ENCODE measurements around the gene FAM170A.

The FAM170A gene

GRCh38 chr5:119629339-119629738 lies at the start of gene FAM170A:
Gene FAM170A, plus strand, starts transcription at chr5:119629558. Its CDS starts 211 bp downstream, at chr5:119629769.
- no peak within 1 kb of the TSS for H3K4me3 ChIP-seq (replicated peaks in 1 of 2; ENCODE audit: low read depth in 2 of 2, low read length in 2 of 2)
- TF ChIP-seq CTCF (IDR thresholded peaks at IDR 0.05; ENCODE audit: low read depth, low read length), result no peak
- no peak for DNase-seq (ENCODE audit: low read depth in 2 of 2)

- H3K4me3 ChIP-seq (replicated peaks in 1 of 2; ENCODE audit: low read depth in 2 of 2, low read length in 2 of 2), result no peak overlapping the region
- TF ChIP-seq CTCF (IDR thresholded peaks at IDR 0.05; ENCODE audit: low read depth, low read length), result no peak
- DNase-seq (ENCODE audit: low read depth in 2 of 2), result no peak
Measured at GRCh38 chr5:119582987-119583386, 46.4 kb upstream of the FAM170A start.

GRCh38 chr5:119583684-119584083 lies 45.7 kb upstream of the FAM170A start:
- TF ChIP-seq CTCF (IDR thresholded peaks at IDR 0.05; ENCODE audit: low read depth, low read length), result no peak
- peak in 1 of 2 donors; percentile 55 for DNase-seq (ENCODE audit: low read depth in 2 of 2)
- no peak overlapping the region for H3K4me3 ChIP-seq (replicated peaks in 1 of 2; ENCODE audit: low read depth in 2 of 2, low read length in 2 of 2)

GRCh38 chr5:119596046-119596445 lies 33.3 kb upstream of the FAM170A start:
- TF ChIP-seq CTCF (IDR thresholded peaks at IDR 0.05; ENCODE audit: low read depth, low read length), result no peak
- DNase-seq (ENCODE audit: low read depth in 2 of 2), result no peak
- no peak overlapping the region for H3K4me3 ChIP-seq (replicated peaks in 1 of 2; ENCODE audit: low read depth in 2 of 2, low read length in 2 of 2)

- no peak overlapping the region for H3K4me3 ChIP-seq (replicated peaks in 1 of 2; ENCODE audit: low read depth in 2 of 2, low read length in 2 of 2)
- no peak for TF ChIP-seq CTCF (IDR thresholded peaks at IDR 0.05; ENCODE audit: low read depth, low read length)
- no peak for DNase-seq (ENCODE audit: low read depth in 2 of 2)
Measured at GRCh38 chr5:119597728-119598298, 31.5 kb upstream of the FAM170A start.

GRCh38 chr5:119613937-119614336 lies 15.4 kb upstream of the FAM170A start:
- no peak for DNase-seq (ENCODE audit: low read depth in 2 of 2)
- H3K4me3 ChIP-seq (replicated peaks in 1 of 2; ENCODE audit: low read depth in 2 of 2, low read length in 2 of 2), result no peak overlapping the region
- no peak for TF ChIP-seq CTCF (IDR thresholded peaks at IDR 0.05; ENCODE audit: low read depth, low read length)

- DNase-seq (ENCODE audit: low read depth in 2 of 2), result no peak
- no peak for TF ChIP-seq CTCF (IDR thresholded peaks at IDR 0.05; ENCODE audit: low read depth, low read length)
- H3K4me3 ChIP-seq (replicated peaks in 1 of 2; ENCODE audit: low read depth in 2 of 2, low read length in 2 of 2), result no peak overlapping the region
Measured at GRCh38 chr5:119614838-119615237, 14.5 kb upstream of the FAM170A start.
